RWPE2 (cell line): ENCODE results near the gene MUC21.

ENCODE experiments used
- ATAC-seq: fragments of 200-7000 bp; cut with Tn5 transposase; 3 replicates; pipeline ENCODE4 v1.9.1; 2021; ENCODE audit warnings: low read depth
- DNase-seq: peaks from one replicate; pipeline ENCODE4 v3.0.0-alpha.2; 2020; ENCODE audit warnings: low spot score
- H3K27ac ChIP-seq: fragments of 450-650 bp; 2 replicates; pipeline ENCODE4 v1.5.1; 2017; ENCODE audit warnings: mild to moderate bottlenecking; ENCODE audit not compliant: poor library complexity, severe bottlenecking
- H3K27me3 ChIP-seq: fragments of 250-450 bp; sonication (Bioruptor Pico); 2 replicates; pipeline ENCODE4 v1.5.1; 2021; ENCODE audit warnings: mild to moderate bottlenecking, moderate library complexity; ENCODE audit not compliant: insufficient read depth, poor library complexity, severe bottlenecking
- H3K36me3 ChIP-seq: fragments of 250-450 bp; sonication (Bioruptor Pico); 2 replicates; pipeline ENCODE4 v1.5.1; 2020; ENCODE audit warnings: low read depth, mild to moderate bottlenecking, moderate library complexity
- H3K4me1 ChIP-seq: fragments of 250-450 bp; sonication (Bioruptor Pico); 2 replicates; pipeline ENCODE4 v1.5.1; 2021; ENCODE audit warnings: mild to moderate bottlenecking, moderate library complexity; ENCODE audit not compliant: insufficient read depth, poor library complexity, severe bottlenecking
- H3K4me3 ChIP-seq: fragments of 250-450 bp; sonication (Bioruptor Pico); 2 replicates; pipeline ENCODE4 v1.5.1; 2021; ENCODE audit warnings: mild to moderate bottlenecking, moderate library complexity; ENCODE audit not compliant: severe bottlenecking
- H3K9me3 ChIP-seq: fragments of 250-450 bp; sonication (Bioruptor Pico); 2 replicates; pipeline ENCODE4 v1.5.1; 2021; ENCODE audit warnings: mild to moderate bottlenecking, moderate library complexity; ENCODE audit not compliant: severe bottlenecking
- TF ChIP-seq, protein P1 (sequence below): fragments of 450-650 bp; IDR thresholded peaks from one replicate; pipeline ENCODE4 v1.5.1; 2017; ENCODE audit warnings: mild to moderate bottlenecking, moderate library complexity; ENCODE audit not compliant: poor library complexity, severe bottlenecking

Gene MUC21

DNA sequence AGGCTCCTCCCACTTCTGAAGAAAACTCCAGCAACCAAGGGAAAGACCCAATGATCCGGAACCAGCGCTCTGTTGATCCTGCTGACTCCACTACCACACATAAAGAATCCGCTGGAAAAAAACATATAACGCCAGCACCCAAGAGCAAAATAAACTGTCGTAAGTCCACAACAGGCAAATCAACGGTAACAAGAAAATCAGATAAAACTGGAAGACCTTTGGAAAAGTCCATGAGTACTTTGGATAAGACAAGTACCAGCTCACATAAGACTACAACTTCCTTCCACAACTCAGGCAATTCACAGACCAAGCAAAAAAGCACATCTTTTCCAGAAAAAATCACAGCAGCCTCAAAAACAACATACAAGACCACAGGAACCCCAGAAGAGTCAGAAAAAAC is 34.7 kb upstream of the MUC21 start:
- H3K27me3 ChIP-seq, result no peaks in the 10 kb centered on the region
- no peak for ATAC-seq

GRCh38 chr6:30951907-30952469 is 31.5 kb upstream of the MUC21 start:
- Histone ChIP-seq H3K36me3 (no peaks in the 10 kb centered on the region), H3K27ac (no peak overlapping the region), H3K4me3 (no peak overlapping the region), H3K27me3 (no peaks in the 10 kb centered on the region), H3K4me1 (peaks cover 7% of the 10 kb centered on the region), H3K9me3 (no peaks in the 10 kb centered on the region)
- no peak for ATAC-seq
- DNase-seq, result no peak
- TF ChIP-seq, protein P1, sequence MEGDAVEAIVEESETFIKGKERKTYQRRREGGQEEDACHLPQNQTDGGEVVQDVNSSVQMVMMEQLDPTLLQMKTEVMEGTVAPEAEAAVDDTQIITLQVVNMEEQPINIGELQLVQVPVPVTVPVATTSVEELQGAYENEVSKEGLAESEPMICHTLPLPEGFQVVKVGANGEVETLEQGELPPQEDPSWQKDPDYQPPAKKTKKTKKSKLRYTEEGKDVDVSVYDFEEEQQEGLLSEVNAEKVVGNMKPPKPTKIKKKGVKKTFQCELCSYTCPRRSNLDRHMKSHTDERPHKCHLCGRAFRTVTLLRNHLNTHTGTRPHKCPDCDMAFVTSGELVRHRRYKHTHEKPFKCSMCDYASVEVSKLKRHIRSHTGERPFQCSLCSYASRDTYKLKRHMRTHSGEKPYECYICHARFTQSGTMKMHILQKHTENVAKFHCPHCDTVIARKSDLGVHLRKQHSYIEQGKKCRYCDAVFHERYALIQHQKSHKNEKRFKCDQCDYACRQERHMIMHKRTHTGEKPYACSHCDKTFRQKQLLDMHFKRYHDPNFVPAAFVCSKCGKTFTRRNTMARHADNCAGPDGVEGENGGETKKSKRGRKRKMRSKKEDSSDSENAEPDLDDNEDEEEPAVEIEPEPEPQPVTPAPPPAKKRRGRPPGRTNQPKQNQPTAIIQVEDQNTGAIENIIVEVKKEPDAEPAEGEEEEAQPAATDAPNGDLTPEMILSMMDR, result no peak

More for the DNA sequence above, 34.7 kb upstream of the MUC21 start:
- Histone ChIP-seq H3K27ac (no peak overlapping the region), H3K4me3 (no peak overlapping the region), H3K4me1 (no peaks in the 10 kb centered on the region), H3K9me3 (no peaks in the 10 kb centered on the region), H3K36me3 (no peaks in the 10 kb centered on the region)
- TF ChIP-seq, protein P1, result no peak
- no peak for DNase-seq

DNA sequence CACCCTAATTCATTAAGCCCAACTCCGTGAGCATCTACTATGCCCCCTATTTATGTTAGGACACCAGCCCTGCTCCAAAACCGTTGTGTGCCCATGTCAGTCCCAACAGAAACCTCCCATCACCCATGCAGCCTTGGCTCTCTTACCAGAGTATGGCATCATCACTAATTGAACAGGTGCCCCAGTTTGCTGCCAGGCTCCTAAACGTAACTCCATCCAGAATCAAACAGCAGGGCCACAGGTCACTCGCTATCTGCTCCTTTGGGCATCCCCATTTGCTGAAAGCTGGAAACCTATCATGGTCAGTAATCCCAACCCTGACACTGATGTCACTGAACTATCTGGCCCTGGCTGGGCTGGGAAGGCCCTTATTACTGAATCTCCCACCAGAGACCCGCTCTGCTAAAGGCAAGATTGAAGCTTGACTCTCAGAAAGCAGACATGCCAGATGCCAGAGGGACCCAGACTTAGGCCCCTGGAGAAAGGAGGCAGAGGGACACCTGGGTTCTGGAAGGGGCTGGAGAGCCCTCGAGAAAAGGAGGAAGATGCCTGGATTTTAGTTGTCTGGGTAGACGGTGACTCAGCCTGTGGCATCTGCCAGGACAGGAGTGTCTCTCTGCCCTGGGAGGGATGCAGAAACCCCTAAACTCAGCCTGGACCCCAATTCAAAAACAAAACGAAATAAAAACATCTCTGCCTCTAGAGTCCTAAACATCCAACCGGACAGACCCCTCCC is 28.7 kb upstream of the MUC21 start:
- Histone ChIP-seq H3K36me3 (no peaks in the 10 kb centered on the region), H3K27ac (no peak overlapping the region), H3K4me1 (peaks cover 7% of the 10 kb centered on the region), H3K9me3 (no peaks in the 10 kb centered on the region), H3K4me3 (no peak overlapping the region), H3K27me3 (no peaks in the 10 kb centered on the region)
- DNase-seq, result no peak
- no peak for ATAC-seq
- TF ChIP-seq, protein P1, result no peak

DNA sequence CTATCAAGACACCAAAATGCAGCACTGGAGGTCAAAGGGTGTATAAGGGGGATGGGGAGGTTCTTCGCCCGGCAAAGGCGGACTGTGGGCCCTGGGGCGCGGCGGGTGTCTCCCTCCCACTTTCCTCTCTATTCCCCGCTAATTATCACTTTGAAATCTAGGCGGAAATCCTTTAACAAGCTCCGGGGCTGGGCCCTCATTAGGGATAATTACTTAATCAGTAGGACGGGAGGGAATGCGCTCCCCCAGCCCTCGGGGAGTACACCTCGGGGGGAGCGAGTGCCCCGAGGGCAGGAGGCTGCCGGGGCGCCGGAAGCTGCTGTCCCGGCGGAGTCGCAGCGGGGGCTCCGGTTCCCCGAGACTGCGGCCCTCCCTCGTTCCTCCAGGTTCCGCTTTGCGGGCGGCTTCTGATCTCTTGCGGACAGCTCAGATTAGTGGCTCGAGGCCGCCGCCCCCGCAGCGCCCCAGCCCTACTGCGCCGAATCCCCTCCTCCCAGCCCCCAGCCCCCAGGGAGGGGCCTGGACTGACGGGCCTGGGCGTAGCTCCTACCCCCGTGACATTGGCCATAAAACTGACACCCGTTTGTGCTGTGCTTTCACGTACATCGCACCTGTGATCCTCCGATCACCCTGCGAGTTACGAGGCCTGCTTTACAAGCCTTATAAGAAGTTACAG is 28.0 kb upstream of the MUC21 start:
- Histone ChIP-seq H3K27me3 (no peaks in the 10 kb centered on the region), H3K36me3 (no peaks in the 10 kb centered on the region), H3K4me1 (peaks cover 7% of the 10 kb centered on the region), H3K9me3 (no peaks in the 10 kb centered on the region), H3K4me3 (peak overlapping the region; percentile 17), H3K27ac (no peak overlapping the region)
- TF ChIP-seq, protein P1, result no peak
- ATAC-seq, result peak; percentile 57; the same call in 1 of the 3 replicates
- no peak for DNase-seq
